ENCODE results near the gene CPNE7.

GRCh38 chr16:89615176-89615575, 39.6 kb downstream of the CPNE7 start:
- TF ChIP-seq, protein P1, sequence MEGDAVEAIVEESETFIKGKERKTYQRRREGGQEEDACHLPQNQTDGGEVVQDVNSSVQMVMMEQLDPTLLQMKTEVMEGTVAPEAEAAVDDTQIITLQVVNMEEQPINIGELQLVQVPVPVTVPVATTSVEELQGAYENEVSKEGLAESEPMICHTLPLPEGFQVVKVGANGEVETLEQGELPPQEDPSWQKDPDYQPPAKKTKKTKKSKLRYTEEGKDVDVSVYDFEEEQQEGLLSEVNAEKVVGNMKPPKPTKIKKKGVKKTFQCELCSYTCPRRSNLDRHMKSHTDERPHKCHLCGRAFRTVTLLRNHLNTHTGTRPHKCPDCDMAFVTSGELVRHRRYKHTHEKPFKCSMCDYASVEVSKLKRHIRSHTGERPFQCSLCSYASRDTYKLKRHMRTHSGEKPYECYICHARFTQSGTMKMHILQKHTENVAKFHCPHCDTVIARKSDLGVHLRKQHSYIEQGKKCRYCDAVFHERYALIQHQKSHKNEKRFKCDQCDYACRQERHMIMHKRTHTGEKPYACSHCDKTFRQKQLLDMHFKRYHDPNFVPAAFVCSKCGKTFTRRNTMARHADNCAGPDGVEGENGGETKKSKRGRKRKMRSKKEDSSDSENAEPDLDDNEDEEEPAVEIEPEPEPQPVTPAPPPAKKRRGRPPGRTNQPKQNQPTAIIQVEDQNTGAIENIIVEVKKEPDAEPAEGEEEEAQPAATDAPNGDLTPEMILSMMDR (IDR thresholded peaks at IDR 0.05): no peak
- TF ChIP-seq EP300 (IDR thresholded peaks at IDR 0.05): no peak
